HG02678 (cell line): ENCODE measurements around the gene SALL4.
"Not testable (repeated sequence)": the region's sequence is repeated elsewhere in the genome, so short reads cannot be mapped to it uniquely, and the experiment has no call there.

Experiments used
- ATAC-seq: cut with Tn5 transposase; IDR thresholded peaks from one replicate; pipeline ENCODE4 v1.9.1; 2021; ENCODE audit warnings: mild to moderate bottlenecking, moderate library complexity; ENCODE audit not compliant: unreplicated experiment

Gene SALL4

GRCh38 chr20:51739722-51740249, 62.5 kb downstream of the SALL4 start:
- ATAC-seq = no peak

- ATAC-seq = no peak
Observed at GRCh38 chr20:51738877-51739447, 63.4 kb downstream of the SALL4 start.

DNA sequence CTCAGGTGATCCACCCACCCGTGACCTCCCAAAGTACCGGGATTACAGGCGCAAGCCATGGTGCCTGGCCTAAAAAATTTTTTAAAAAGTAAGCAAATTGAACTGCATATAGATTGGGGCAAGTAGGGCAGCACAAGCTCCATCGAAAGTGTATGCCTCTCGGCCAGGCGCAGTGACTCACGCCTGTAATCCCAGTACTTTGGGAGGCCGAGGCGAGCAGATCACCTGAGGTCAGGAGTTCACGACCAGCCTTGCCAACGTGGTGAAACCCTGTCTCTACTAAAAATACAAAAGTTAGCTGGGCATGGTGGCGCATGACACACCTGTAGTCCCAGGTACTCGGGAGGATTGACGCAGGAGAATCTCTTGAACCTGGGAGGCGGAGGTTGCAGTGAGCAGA, 64.1 kb downstream of the SALL4 start:
- not testable (repeated sequence) for ATAC-seq

DNA sequence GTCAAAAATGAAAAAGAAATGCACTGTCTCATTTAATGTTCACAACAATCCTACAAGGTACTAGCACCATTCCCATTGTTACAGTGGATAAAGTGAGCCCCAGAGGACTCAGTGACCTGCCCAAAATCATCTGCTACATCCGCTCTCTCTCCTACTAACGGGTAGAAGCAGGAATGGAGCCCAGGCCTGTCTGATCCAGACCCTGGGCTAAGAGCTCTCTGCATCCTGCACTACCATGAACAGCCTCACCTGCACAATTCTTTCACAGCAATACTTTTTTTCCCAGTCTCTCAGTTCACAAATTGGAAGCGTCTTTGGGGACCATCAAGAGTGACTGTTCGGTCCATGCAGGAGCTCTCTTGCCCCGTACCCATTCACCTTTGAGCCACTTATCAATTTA, 65.4 kb downstream of the SALL4 start:
- ATAC-seq = no peak

DNA sequence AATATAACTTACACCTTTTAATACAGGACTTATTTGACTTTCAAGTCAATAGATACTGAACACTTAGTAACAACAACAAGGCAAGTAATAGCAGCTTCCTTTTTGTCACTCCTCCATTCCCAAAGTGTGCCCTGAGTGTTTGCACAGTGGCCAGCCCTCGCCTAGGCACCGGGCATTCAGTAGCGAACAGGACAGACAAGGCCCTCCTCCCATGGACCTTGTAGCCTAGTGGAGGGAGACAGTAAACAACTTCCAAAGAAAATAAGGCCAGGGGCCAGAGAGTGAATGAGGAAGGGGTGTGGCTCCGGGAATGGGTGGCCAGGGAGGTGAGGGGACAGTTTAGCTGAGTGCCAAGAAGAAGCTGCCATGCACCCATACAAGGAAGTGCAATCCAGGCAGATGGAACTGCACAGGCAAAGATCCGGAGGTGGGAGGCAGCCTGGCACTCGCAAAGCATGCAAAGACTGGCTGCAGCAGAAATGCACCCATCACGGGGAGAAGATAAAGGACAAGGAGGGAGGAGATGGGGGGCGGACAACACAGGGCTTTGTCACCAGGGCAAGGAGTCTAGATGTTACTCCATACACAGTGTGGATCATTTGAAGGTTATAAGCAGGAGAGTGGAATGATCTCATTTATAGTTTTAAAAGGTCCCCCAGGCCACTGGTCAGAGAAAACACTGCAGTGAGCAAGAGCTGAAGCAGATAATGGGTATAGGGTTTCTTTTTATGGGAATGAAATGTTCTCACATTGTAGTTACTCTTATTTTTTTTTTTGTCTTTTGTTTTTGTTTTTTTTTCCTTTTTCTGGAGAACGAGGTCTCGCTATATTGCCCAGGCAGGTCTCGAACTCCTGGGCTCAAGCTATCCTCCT, 66.4 kb downstream of the SALL4 start:
- ATAC-seq = no peak

DNA sequence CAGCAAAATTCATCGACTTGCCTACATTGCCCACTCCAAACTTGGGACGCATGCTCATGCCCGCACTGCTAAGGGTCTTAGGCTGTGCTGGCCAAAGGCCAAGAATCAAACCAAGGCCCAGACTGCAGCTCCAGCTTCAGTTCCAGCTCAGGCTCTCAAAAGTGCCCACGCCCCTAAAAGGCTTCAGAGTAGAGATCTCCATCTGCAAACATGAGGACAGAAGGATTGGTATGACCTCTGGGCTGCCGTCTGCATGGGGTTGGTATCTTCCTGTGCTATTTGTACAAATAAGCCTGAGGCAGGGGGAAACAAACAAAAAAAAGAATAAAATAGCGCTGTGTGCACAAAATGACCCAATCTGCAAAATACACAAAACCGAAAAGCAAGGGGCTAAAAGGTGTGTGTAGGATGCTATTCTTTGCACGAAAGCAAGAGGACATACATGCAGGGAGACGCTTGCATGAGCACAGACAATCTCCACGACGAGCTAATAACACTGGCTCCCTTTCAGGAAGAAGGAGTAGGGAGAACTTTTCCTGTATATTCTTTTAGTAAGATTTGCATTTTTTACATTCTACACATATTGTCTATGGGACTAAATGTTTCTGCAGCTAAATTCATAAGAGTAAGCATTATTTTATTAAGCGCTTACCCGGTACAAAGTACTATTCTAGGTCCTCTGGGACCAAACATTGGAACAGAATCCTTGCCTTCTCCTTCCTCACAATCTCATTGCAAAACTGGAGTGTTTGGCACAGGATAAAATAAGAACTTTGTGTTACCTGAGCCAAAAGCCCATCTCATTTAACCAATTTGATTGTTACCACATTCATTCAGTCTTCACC, 67.2 kb downstream of the SALL4 start:
- no peak for ATAC-seq

- no peak for ATAC-seq
Observed at GRCh38 chr20:51733070-51733469, 69.3 kb downstream of the SALL4 start.
